GM23338 (cell line): Measurements from ENCODE around the gene OTC. TPM values are rescaled to one million over a fixed set of nuclear protein-coding genes. Genes with fewer than 3 reads are reported as not detected.

Experiments
- ATAC-seq: fragments of 200-7000 bp; cut with Tn5 transposase; 3 replicates; pipeline ENCODE4 v1.9.1; 2020
- DNase-seq: peaks from one replicate; pipeline ENCODE4 v3.0.0-alpha.2; 2015; ENCODE audit warnings: low spot score
- H2AFZ ChIP-seq: fragments of 200-600 bp; sonication (generic); 2 replicates; pipeline ENCODE4 v1.8.0; 2016; ENCODE audit warnings: antibody characterized with exemption, mild to moderate bottlenecking, moderate library complexity
- H3F3A ChIP-seq: fragments of 200-600 bp; sonication (generic); replicated peaks from 2 replicates; pipeline ENCODE4 v1.8.0; 2017; ENCODE audit warnings: antibody characterized with exemption, mixed run types, low read depth
- H3K27ac ChIP-seq: fragments of 200-600 bp; sonication (generic); 2 replicates; pipeline ENCODE4 v1.6.1; 2016; ENCODE audit warnings: low read depth
- H3K27me3 ChIP-seq: fragments of 200-600 bp; sonication (generic); 2 replicates; pipeline ENCODE4 v1.8.0; 2016; ENCODE audit warnings: mild to moderate bottlenecking, mixed run types, moderate library complexity; ENCODE audit not compliant: insufficient read depth
- H3K36me3 ChIP-seq: fragments of 200-600 bp; sonication (generic); 2 replicates; pipeline ENCODE4 v1.8.0; 2016; ENCODE audit warnings: mild to moderate bottlenecking; ENCODE audit not compliant: insufficient read depth
- H3K4me1 ChIP-seq: fragments of 200-600 bp; sonication (generic); 2 replicates; pipeline ENCODE4 v1.8.0; 2016; ENCODE audit warnings: mild to moderate bottlenecking, moderate library complexity; ENCODE audit not compliant: insufficient read depth
- H3K4me2 ChIP-seq: fragments of 200-600 bp; sonication (generic); 2 replicates; pipeline ENCODE4 v1.7.1; 2017; ENCODE audit warnings: mixed run types
- H3K4me3 ChIP-seq: fragments of 200-600 bp; sonication (generic); 2 replicates; pipeline ENCODE4 v1.6.1; 2016; ENCODE audit warnings: mixed run types
- H3K79me2 ChIP-seq: fragments of 200-600 bp; sonication (generic); replicated peaks from 2 replicates; pipeline ENCODE4 v1.8.0; 2017; ENCODE audit warnings: mild to moderate bottlenecking; ENCODE audit not compliant: insufficient read depth
- H3K9me2 ChIP-seq: fragments of 200-600 bp; sonication (generic); 2 replicates; pipeline ENCODE4 v1.8.0; 2017; ENCODE audit not compliant: insufficient read depth
- H4K20me1 ChIP-seq: fragments of 200-600 bp; sonication (generic); replicated peaks from 2 replicates; pipeline ENCODE4 v1.8.0; 2017; ENCODE audit warnings: mild to moderate bottlenecking; ENCODE audit not compliant: insufficient read depth
- H3K27ac Mint-ChIP-seq: 2 replicates; pipeline ENCODE4 v1.8.0; 2020; ENCODE audit warnings: inconsistent platforms, mild to moderate bottlenecking, moderate library complexity, mixed read lengths
- H3K27me3 Mint-ChIP-seq: 3 replicates; pipeline ENCODE4 v1.8.0; 2022; ENCODE audit warnings: low read depth, mild to moderate bottlenecking, moderate library complexity, mixed read lengths, inconsistent platforms; ENCODE audit not compliant: insufficient read depth, poor library complexity
- H3K36me3 Mint-ChIP-seq: 3 replicates; pipeline ENCODE4 v1.8.0; 2021; ENCODE audit warnings: low read depth, mild to moderate bottlenecking, inconsistent platforms, moderate library complexity, mixed read lengths
- H3K4me1 Mint-ChIP-seq: 3 replicates; pipeline ENCODE4 v1.8.0; 2020; ENCODE audit warnings: mild to moderate bottlenecking, inconsistent platforms, mixed read lengths
- H3K4me3 Mint-ChIP-seq: 3 replicates; pipeline ENCODE4 v1.8.0; 2021; ENCODE audit warnings: moderate library complexity, mild to moderate bottlenecking, inconsistent platforms, mixed read lengths
- H3K9me3 Mint-ChIP-seq: 3 replicates; pipeline ENCODE4 v1.8.0; 2020; ENCODE audit warnings: moderate library complexity, mild to moderate bottlenecking, inconsistent platforms, mixed read lengths
- CREB1 ChIP-seq: fragments of 250-450 bp; sonication (Bioruptor Pico); IDR thresholded peaks from 2 replicates; pipeline ENCODE4 v1.5.0; 2020; ENCODE audit warnings: low read depth, mild to moderate bottlenecking, moderate library complexity
- CTCF ChIP-seq, 2 experiments: fragments of 200-600 bp in 1 of 2; sonication (generic) in 1 of 2; conservative IDR thresholded peaks; 2 replicates each; pipeline versions ENCODE4 v1.5.1 to v1.6.1; 2016 to 2017; ENCODE audit warnings: antibody characterized with exemption in 2 of 2, low read depth in 2 of 2, mild to moderate bottlenecking in 2 of 2, moderate library complexity in 1 of 2
- ETS1 ChIP-seq: IDR thresholded peaks from 2 replicates; pipeline ENCODE4 v1.6.1; 2016; ENCODE audit warnings: antibody characterized with exemption
- EZH2 ChIP-seq: fragments of 200-600 bp; sonication (generic); IDR thresholded peaks from one replicate; pipeline ENCODE4 v1.8.0; 2017; ENCODE audit warnings: antibody characterized with exemption, mild to moderate bottlenecking, low read depth; ENCODE audit not compliant: unreplicated experiment
- EZH2phosphoT487 ChIP-seq: fragments of 200-600 bp; sonication (generic); IDR thresholded peaks from one replicate; pipeline ENCODE4 v1.8.1; 2018; ENCODE audit warnings: antibody characterized with exemption; ENCODE audit not compliant: unreplicated experiment
- JUNB ChIP-seq: IDR thresholded peaks from one replicate; pipeline ENCODE4 v1.6.1; 2016; ENCODE audit warnings: antibody characterized with exemption; ENCODE audit not compliant: unreplicated experiment
- NANOG ChIP-seq: IDR thresholded peaks from 2 replicates; pipeline ENCODE4 v1.6.1; 2016; ENCODE audit warnings: antibody characterized with exemption, borderline replicate concordance
- POLR2AphosphoS5 ChIP-seq: IDR thresholded peaks from 2 replicates; pipeline ENCODE4 v1.6.1; 2016; ENCODE audit warnings: antibody characterized with exemption, low read depth
- REST ChIP-seq: IDR thresholded peaks from one replicate; pipeline ENCODE4 v1.6.1; 2018; ENCODE audit warnings: antibody characterized with exemption; ENCODE audit not compliant: unreplicated experiment
- STAT1 ChIP-seq: IDR thresholded peaks from one replicate; pipeline ENCODE4 v1.6.1; 2016; ENCODE audit warnings: antibody characterized with exemption; ENCODE audit not compliant: unreplicated experiment
- ZNF114 ChIP-seq: fragments of 250-450 bp; sonication (Bioruptor Pico); IDR thresholded peaks from 2 replicates; pipeline ENCODE4 v1.5.0; 2020; ENCODE audit warnings: mild to moderate bottlenecking, moderate library complexity
- ZNF331 ChIP-seq: fragments of 250-450 bp; sonication (Bioruptor Pico); IDR thresholded peaks from 2 replicates; pipeline ENCODE4 v1.5.0; 2020; ENCODE audit warnings: low read depth, mild to moderate bottlenecking, moderate library complexity
- ZNF462 ChIP-seq: fragments of 250-450 bp; sonication (Bioruptor Pico); IDR thresholded peaks from 2 replicates; pipeline ENCODE4 v1.5.0; 2020; ENCODE audit warnings: mild to moderate bottlenecking, moderate library complexity
- polyA plus RNA-seq: library from polyadenylated mRNA; unstranded; fragments of >200 nt; fragmentation: Nextera tagmentation; extraction: Ambion mirVana; gene quantifications from 2 replicates; pipeline ENCODE4 v1.2.1, GENCODE V29; 2016
- total RNA-seq: library from RNA; depleted of rRNA; stranded (reverse); fragments of >200 nt; shearing (Covaris generic); gene quantifications from 2 replicates; pipeline ENCODE4 v1.2.3, GENCODE V29; 2014

The OTC gene
- total and polyA plus RNA-seq, 2 experiments from 2014 or later: not detected

DNA sequence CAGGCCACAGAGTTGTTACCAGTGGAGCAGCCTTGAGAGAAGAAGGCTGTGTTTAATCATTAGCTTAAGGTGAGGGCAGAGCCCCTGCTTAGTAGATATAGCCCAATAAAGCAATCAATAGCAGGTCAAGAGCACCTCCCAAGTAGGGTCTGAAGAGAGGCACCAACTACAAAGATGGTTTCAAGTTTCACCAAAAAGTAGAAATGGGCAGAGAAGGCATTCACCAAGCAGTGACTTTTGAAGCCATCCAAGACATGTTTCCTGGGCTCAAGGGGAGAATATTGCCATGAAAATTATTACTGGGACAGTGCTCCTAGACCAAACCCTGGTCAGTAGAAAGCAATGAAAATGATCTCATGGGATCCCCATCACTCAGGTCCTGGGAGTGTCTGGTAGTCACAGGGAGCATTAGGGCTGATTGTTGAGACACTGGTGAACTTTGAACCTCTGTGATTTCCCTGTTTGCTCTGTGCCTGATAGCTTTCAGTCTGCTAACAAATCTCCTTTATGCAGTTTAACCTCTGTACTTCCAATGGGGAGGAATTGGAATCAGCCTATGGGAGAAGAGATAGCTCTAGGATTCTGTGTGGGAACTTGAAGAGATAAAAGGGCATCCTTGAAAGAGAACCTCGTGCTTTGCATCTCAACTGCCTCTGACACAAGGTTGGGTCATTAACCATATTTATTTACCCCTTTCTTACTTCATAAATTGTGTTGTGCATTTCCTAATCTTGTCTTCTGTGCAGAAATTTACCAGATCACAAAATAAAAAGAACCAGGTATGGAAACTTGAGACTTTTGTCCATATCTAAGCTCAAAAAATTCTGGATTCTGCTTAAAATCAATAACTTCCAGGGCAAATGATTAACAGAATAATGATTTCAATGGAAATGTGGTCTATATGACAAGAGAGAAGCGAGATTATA is 9.3 kb upstream of the OTC start:
- Histone ChIP-seq H3K27me3 (no peaks in the 10 kb centered on the region), H3F3A (no peaks in the 10 kb centered on the region), H3K4me3 (no peak overlapping the region), H3K9me2 (no peaks in the 10 kb centered on the region), H3K4me1 (no peaks in the 10 kb centered on the region), H3K4me2 (no peak overlapping the region), H4K20me1 (no peaks in the 10 kb centered on the region), H3K27ac (no peak overlapping the region), H3K36me3 (no peaks in the 10 kb centered on the region), H2AFZ (no peak overlapping the region), H3K79me2 (no peaks in the 10 kb centered on the region)
- no peak for ATAC-seq
- TF ChIP-seq REST: no peak
- TF ChIP-seq CREB1 (CRISPR knock-in tag): no peak
- TF ChIP-seq ZNF114: no peak
- TF ChIP-seq ZNF331 (CRISPR knock-in tag): no peak
- TF ChIP-seq ETS1: no peak
- TF ChIP-seq CTCF (conservative IDR thresholded peaks at IDR 0.05; ENCODE audit: low read depth in 2 of 2): no peak
- TF ChIP-seq POLR2AphosphoS5: no peak
- no peak for TF ChIP-seq NANOG
- no peak for TF ChIP-seq STAT1
- no peak for TF ChIP-seq JUNB
- no peak for TF ChIP-seq EZH2
- no peak for TF ChIP-seq EZH2phosphoT487
- TF ChIP-seq ZNF462: no peak
- H3K36me3 Mint-ChIP-seq: no peaks in the 10 kb centered on the region
- H3K4me1 Mint-ChIP-seq: no peaks in the 10 kb centered on the region; the same call in 1 of the 3 replicates
- no peak overlapping the region for H3K4me3 Mint-ChIP-seq
- H3K9me3 Mint-ChIP-seq: no peaks in the 10 kb centered on the region
- no peaks in the 10 kb centered on the region for H3K27me3 Mint-ChIP-seq
- H3K27ac Mint-ChIP-seq: no peak overlapping the region
- DNase-seq: no peak
